ENCODE data around the gene SETD7.

SETD7 gene

DNA sequence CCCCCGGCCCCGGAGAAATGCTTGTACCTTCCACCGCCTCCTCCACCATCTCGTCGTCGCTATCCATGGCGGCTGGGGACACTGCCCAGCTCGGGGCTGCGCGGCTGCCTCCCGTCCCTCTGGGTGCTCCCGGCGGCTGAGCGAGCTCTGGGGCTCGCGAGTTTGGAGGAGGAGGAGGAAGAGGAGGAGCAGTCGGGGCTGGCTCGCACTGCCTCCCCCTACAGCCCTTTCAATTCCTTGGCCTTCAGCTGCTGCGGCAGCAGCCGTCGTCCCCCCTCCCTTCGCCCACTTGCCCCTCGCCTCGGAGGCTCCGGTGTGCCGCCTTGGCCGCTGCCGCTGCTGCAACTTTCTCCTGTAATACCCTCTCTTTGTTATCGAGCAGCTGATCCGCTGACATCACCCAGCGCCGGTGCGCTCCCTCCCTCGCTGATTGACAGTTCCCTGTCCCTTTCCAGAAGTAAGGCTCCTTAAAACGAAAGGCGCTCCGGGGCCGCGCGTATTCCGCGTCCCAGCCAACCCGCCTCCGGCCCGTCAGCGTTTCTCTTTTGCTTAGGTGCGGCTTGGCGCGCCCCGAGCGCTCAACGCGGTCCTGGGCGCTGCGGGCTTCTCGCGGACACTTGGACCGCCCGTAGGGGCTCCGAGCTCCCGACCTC, at the start of gene SETD7:
Gene SETD7 (minus strand): TSS at position 149 of the 653 bp plus-strand sequence. CDS start 82 bp downstream, at position 67.
- Histone ChIP-seq H3K27ac (ENCODE audit: low read depth, low read length) (peak within 1 kb of the TSS; percentile 93), H3K27me3 (ENCODE audit: control insufficient read depth in 1 of 2, insufficient read depth in 2 of 2, low read length in 2 of 2) (no peaks in the 10 kb centered on the region), H3K36me3 (ENCODE audit: insufficient read depth, low read length) (no peaks in the 10 kb centered on the region), H3K9me3 (ENCODE audit: low read length) (no peaks in the 10 kb centered on the region), H3K4me3 (ENCODE audit: low read depth in 1 of 2, low read length in 2 of 2) (peak within 1 kb of the TSS; percentile 82 to 98), H3K9ac (ENCODE audit: low read length) (peak within 1 kb of the TSS; percentile 66), H3K4me1 (ENCODE audit: insufficient read depth, low read length) (peaks cover 67% of the 10 kb centered on the region)

DNA sequence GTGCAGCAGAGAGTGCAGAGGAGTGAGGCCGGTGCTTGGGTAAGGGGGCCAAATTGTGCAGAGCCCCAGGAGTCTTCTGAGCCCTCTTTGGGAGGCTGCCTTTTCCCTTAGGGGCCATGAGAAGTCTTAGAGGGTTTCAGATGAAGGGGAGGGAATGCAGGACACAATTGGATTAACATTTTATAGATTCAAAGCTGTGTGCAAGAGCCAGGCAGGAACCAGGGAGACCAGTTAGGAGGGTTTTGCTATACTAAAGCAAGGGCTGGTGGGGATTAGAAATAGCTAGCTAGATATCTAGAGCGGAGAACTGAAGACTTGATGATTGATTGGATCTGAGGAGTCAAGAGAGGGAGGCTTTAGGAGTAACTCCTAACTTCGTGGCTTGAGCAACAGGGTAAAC, 49.5 kb upstream of the SETD7 start:
- Histone ChIP-seq H3K27ac (ENCODE audit: low read depth, low read length) (no peak overlapping the region), H3K4me1 (ENCODE audit: insufficient read depth, low read length) (no peaks in the 10 kb centered on the region), H3K4me3 (ENCODE audit: low read depth in 1 of 2, low read length in 2 of 2) (no peak overlapping the region)

DNA sequence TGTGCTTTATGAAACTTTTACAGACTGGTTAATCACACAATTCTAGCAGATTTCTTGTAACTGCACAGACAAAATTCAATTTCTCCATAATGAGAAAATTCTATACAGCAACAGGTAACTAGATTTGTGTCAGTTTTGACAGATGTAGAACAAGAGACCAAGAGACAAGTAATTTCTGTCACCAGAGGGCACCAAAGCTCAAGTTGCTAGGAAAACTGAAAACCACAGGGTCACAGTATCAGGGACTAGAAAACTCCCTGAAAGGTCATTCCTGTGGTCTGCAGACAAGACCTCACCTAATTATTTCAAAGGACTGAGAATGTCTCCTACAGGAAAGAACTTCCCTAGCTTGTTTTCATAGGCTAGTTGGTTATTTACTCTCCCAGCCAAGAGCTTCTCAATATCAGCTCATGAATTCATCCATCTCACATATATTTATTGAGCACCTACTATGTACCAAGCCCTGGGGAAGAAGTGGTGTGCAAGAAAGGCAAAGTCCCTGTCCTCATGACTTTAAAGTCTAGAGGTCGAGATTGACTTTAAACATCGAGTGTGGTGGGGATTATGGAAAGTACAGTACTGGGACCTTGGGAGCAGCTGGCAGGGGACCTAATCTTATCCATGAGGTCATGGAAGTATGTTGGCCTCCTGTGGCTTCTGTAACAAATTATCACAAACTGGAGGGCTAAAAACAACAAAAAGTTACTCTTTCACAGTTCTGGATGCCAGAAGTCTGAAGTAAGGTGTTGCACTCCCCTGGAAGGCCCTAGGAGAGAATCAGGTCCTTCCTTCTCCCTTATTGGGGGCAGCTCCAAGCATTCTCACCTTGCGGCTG, 47.8 kb upstream of the SETD7 start:
- Histone ChIP-seq H3K4me3 (ENCODE audit: low read depth in 1 of 2, low read length in 2 of 2) (no peak overlapping the region), H3K36me3 (ENCODE audit: insufficient read depth, low read length) (no peaks in the 10 kb centered on the region), H3K27ac (ENCODE audit: low read depth, low read length) (no peak overlapping the region), H3K9ac (ENCODE audit: low read length) (no peak overlapping the region), H3K27me3 (ENCODE audit: control insufficient read depth in 1 of 2, insufficient read depth in 2 of 2, low read length in 2 of 2) (no peaks in the 10 kb centered on the region), H3K9me3 (ENCODE audit: low read length) (no peaks in the 10 kb centered on the region), H3K4me1 (ENCODE audit: insufficient read depth, low read length) (no peaks in the 10 kb centered on the region)

More for the DNA sequence above, 49.5 kb upstream of the SETD7 start:
- H3K27me3 ChIP-seq (ENCODE audit: control insufficient read depth in 1 of 2, insufficient read depth in 2 of 2, low read length in 2 of 2): no peaks in the 10 kb centered on the region
- no peaks in the 10 kb centered on the region for H3K9me3 ChIP-seq (ENCODE audit: low read length)
- no peaks in the 10 kb centered on the region for H3K36me3 ChIP-seq (ENCODE audit: insufficient read depth, low read length)
- H3K9ac ChIP-seq (ENCODE audit: low read length): no peak overlapping the region

DNA sequence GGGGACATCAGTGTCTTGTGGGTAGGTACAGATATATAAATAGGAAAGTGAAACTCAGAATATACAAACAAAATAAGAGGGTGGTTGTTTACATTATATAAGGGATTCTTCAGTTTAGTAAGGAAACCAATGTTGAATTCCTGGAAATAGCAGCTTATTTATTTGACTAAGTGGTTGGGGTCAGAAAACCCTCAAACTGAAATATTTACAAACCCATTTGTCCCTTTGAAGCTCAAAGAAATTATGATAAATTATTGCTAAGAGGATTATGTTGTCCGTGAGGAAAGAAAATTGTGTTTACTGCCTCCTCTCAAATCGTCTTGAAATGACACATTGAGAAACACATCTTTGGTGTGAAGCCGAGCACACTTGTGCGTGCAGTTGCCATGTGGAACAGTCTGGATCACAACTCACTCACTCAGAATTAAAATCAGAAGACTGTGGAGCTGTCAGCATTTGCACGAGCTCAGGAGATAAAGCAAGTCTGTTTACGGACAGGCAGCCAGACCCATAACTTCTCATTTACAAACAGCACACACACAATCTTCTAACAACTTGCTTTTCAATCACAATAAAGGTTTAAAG, 46.8 kb upstream of the SETD7 start:
- no peaks in the 10 kb centered on the region for H3K9me3 ChIP-seq (ENCODE audit: low read length)
- no peaks in the 10 kb centered on the region for H3K27me3 ChIP-seq (ENCODE audit: control insufficient read depth in 1 of 2, insufficient read depth in 2 of 2, low read length in 2 of 2)
- no peak overlapping the region for H3K4me3 ChIP-seq (ENCODE audit: low read depth in 1 of 2, low read length in 2 of 2)
- no peak overlapping the region for H3K9ac ChIP-seq (ENCODE audit: low read length)
- no peak overlapping the region for H3K27ac ChIP-seq (ENCODE audit: low read depth, low read length)
- no peaks in the 10 kb centered on the region for H3K36me3 ChIP-seq (ENCODE audit: insufficient read depth, low read length)
- no peaks in the 10 kb centered on the region for H3K4me1 ChIP-seq (ENCODE audit: insufficient read depth, low read length)

GRCh38 chr4:139600662-139601061, 44.6 kb upstream of the SETD7 start:
- Histone ChIP-seq H3K9ac (ENCODE audit: low read length) (no peak overlapping the region), H3K4me1 (ENCODE audit: insufficient read depth, low read length) (no peaks in the 10 kb centered on the region), H3K4me3 (ENCODE audit: low read depth in 1 of 2, low read length in 2 of 2) (no peak overlapping the region), H3K9me3 (ENCODE audit: low read length) (no peaks in the 10 kb centered on the region), H3K27ac (ENCODE audit: low read depth, low read length) (no peak overlapping the region), H3K27me3 (ENCODE audit: control insufficient read depth in 1 of 2, insufficient read depth in 2 of 2, low read length in 2 of 2) (no peaks in the 10 kb centered on the region), H3K36me3 (ENCODE audit: insufficient read depth, low read length) (no peaks in the 10 kb centered on the region)

DNA sequence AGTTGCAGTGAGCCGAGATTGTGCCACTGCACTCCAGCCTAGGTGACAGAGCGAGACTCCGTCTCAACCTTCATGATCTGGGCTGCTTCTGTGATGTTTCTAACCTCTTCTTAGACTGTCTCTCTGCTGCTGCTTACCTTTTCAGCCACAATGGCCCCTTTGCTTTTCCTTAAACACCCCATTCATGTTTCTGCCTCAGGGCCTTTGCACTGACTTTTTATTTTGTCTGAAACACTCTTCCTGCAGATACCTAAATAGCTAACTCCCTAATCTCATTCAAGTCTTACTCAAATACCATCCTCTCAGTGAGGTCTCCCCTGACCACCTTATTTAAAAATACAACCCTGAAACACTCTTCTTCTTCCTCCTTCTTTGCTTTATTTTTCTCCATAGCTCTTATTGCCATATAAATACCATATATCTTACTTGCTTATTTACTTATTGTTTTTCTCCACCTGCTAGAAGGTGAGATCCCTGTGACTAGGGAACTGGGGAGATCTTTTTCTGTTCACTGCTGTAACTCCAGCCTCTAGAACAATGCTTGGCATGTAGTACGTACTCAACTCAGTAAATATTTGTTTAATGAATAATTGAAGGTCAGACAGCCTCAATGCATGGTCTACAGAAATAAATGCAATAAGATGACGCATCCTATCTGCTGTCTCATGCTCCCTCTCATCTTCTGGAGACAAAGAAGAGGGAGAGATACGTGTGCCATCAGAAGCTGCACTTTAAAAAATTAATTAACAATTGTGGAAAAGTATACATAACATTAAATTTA, 43.8 kb upstream of the SETD7 start:
- no peaks in the 10 kb centered on the region for H3K4me1 ChIP-seq (ENCODE audit: insufficient read depth, low read length)
- H3K36me3 ChIP-seq (ENCODE audit: insufficient read depth, low read length): no peaks in the 10 kb centered on the region
- H3K4me3 ChIP-seq (ENCODE audit: low read depth in 1 of 2, low read length in 2 of 2): no peak overlapping the region
- no peak overlapping the region for H3K9ac ChIP-seq (ENCODE audit: low read length)
- H3K27ac ChIP-seq (ENCODE audit: low read depth, low read length): no peak overlapping the region
- H3K9me3 ChIP-seq (ENCODE audit: low read length): no peaks in the 10 kb centered on the region
- H3K27me3 ChIP-seq (ENCODE audit: control insufficient read depth in 1 of 2, insufficient read depth in 2 of 2, low read length in 2 of 2): no peaks in the 10 kb centered on the region

- no peaks in the 10 kb centered on the region for H3K36me3 ChIP-seq (ENCODE audit: insufficient read depth, low read length)
- H3K4me1 ChIP-seq (ENCODE audit: insufficient read depth, low read length): no peaks in the 10 kb centered on the region
Measured at GRCh38 chr4:139599076-139599475, 43.1 kb upstream of the SETD7 start.

GRCh38 chr4:139596684-139597279, 40.8 kb upstream of the SETD7 start:
- H3K27ac ChIP-seq (ENCODE audit: low read depth, low read length): no peak overlapping the region
- H3K4me3 ChIP-seq (ENCODE audit: low read depth in 1 of 2, low read length in 2 of 2): no peak overlapping the region
- no peak overlapping the region for H3K9ac ChIP-seq (ENCODE audit: low read length)
- H3K36me3 ChIP-seq (ENCODE audit: insufficient read depth, low read length): no peaks in the 10 kb centered on the region
- no peaks in the 10 kb centered on the region for H3K27me3 ChIP-seq (ENCODE audit: control insufficient read depth in 1 of 2, insufficient read depth in 2 of 2, low read length in 2 of 2)
- no peaks in the 10 kb centered on the region for H3K4me1 ChIP-seq (ENCODE audit: insufficient read depth, low read length)
- no peaks in the 10 kb centered on the region for H3K9me3 ChIP-seq (ENCODE audit: low read length)

More at GRCh38 chr4:139599076-139599475, 43.1 kb upstream of the SETD7 start:
- H3K27me3 ChIP-seq (ENCODE audit: control insufficient read depth in 1 of 2, insufficient read depth in 2 of 2, low read length in 2 of 2): no peaks in the 10 kb centered on the region
- no peak overlapping the region for H3K9ac ChIP-seq (ENCODE audit: low read length)
- H3K27ac ChIP-seq (ENCODE audit: low read depth, low read length): no peak overlapping the region
- no peak overlapping the region for H3K4me3 ChIP-seq (ENCODE audit: low read depth in 1 of 2, low read length in 2 of 2)
- no peaks in the 10 kb centered on the region for H3K9me3 ChIP-seq (ENCODE audit: low read length)

DNA sequence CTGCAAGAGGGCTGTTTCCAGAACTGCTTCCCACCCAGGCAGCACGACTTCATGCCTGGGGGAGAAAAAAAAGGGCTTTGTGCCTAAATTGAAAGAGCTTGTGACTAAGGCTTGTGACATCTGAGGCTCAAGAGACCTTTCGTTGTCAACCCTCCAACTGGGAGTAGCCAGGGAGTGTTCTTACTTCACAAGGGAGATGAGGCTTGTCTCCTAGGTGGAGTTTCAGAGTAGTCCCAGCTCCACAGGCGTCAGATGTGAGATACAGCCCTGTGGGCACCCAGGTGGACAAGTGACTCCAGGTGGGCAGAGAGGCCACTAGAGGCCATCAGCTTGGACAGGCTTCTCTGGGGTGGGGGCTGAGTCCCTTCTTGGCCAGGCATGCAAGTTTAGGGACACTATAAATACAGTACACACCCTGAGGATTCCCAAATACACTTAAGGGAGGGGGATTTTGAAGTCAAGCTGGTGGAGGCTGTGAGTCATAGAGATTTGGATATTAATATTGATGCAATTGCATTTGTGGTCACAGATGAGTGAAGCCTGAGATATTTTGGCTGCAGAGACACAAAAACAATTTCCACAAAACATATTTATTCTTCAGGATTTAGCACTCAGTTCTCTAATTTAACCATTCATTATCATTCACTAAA, 40.1 kb upstream of the SETD7 start:
- H3K27ac ChIP-seq (ENCODE audit: low read depth, low read length): no peak overlapping the region
- H3K9me3 ChIP-seq (ENCODE audit: low read length): no peaks in the 10 kb centered on the region
- no peak overlapping the region for H3K4me3 ChIP-seq (ENCODE audit: low read depth in 1 of 2, low read length in 2 of 2)
- no peaks in the 10 kb centered on the region for H3K36me3 ChIP-seq (ENCODE audit: insufficient read depth, low read length)
- H3K9ac ChIP-seq (ENCODE audit: low read length): no peak overlapping the region
- H3K27me3 ChIP-seq (ENCODE audit: control insufficient read depth in 1 of 2, insufficient read depth in 2 of 2, low read length in 2 of 2): no peaks in the 10 kb centered on the region
- no peaks in the 10 kb centered on the region for H3K4me1 ChIP-seq (ENCODE audit: insufficient read depth, low read length)

GRCh38 chr4:139594591-139595185, 38.7 kb upstream of the SETD7 start:
- Histone ChIP-seq H3K36me3 (ENCODE audit: insufficient read depth, low read length) (no peaks in the 10 kb centered on the region), H3K27me3 (ENCODE audit: control insufficient read depth in 1 of 2, insufficient read depth in 2 of 2, low read length in 2 of 2) (no peaks in the 10 kb centered on the region), H3K4me1 (ENCODE audit: insufficient read depth, low read length) (no peaks in the 10 kb centered on the region), H3K9me3 (ENCODE audit: low read length) (no peaks in the 10 kb centered on the region), H3K4me3 (ENCODE audit: low read depth in 1 of 2, low read length in 2 of 2) (no peak overlapping the region), H3K27ac (ENCODE audit: low read depth, low read length) (no peak overlapping the region), H3K9ac (ENCODE audit: low read length) (no peak overlapping the region)

Data from muscle layer of colon (tissue), 2 donors.